Measurements from ENCODE around the gene ATP2B3.

The ATP2B3 gene

DNA sequence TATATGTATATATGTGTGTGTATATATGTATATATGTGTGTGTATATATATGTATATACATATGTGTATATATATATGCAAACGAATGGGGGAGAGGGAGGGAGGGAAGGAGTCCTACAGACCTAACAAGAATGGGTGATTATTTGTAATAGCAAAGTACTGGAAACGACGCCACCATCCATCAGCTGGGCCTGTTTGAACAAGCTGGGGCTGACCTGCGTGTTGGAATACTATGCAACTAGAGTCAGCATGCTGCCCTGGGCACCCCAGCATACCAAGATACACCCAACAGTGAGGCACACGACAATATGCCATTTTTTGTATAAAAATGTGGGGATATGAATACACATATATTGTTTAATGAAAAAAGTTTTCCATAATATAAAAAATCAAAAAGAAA is 103.1 kb downstream of the ATP2B3 start:
- DNase-seq (ENCODE audit: low spot score) = no peak

DNA sequence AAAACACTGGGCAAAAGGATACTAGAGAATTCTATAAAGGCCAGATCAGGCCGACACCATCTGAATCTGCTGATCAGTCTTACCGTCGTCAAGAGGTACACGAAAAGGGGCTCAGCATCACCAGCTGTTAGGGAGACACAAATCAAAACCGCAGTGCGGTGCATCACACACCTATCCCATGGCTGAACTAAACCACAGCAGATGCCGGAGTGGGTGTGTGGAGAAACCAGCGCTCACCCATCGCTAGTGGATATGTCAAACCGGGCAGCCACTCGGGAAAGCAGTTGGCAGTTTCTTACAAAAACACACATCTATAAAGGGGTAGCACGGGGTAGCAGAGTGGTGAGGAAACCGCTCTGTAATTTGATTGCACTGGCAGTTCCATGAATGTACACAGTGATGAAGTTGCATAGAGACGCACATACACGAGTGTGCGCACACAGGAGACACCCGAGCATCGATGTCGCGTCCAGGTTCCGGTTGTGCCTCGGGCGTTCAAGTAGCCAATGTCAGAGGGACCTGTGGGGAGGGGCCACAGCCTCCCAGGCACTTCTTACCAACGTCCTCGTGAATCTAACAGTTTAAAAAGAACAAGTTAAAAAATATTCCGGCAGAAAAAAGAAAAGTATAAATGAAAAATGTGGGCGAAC is 104.6 kb downstream of the ATP2B3 start:
- no peak for DNase-seq (ENCODE audit: low spot score)

- no peak for DNase-seq (ENCODE audit: low spot score)
Measured at GRCh38 chrX:153622661-153623309, 105.3 kb downstream of the ATP2B3 start.

DNA sequence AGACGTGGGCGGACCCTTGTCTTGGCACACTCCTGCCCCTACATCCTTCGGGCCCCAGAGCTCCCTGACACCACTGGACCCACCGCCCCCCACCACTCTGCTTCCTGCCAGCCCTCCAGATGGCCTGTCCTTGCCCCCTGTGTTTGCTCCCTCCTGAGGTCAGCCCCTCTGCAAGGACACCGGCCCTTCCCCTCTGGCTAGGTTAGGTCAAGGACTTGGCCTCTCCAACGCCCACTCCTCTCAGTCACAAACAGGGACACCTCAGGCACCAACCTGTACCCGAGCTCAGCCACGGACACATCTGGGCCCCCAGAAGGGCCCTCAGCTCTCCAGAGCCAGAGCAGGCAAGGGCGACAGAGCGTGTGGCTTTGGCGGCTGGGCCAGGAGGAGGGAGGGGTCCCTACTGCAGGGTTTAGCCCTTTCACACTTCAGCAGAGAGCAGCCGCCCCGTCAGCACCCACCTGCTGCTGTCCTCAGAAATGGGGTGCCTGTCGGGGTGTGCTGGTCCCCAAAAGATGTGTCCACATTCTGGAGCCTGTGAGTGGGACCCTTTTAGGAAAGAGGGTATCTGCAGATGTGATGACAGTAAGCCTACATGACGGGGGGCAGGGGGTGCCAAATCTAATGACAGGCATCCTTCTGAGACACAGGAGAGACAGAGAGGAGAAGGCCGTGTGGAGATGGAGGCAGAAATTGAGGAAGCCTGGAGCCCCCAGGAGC is 106.0 kb downstream of the ATP2B3 start:
- no peak for DNase-seq (ENCODE audit: low spot score)

GRCh38 chrX:153624196-153625091 is 107.0 kb downstream of the ATP2B3 start:
- DNase-seq (ENCODE audit: low spot score) = no peak

DNA sequence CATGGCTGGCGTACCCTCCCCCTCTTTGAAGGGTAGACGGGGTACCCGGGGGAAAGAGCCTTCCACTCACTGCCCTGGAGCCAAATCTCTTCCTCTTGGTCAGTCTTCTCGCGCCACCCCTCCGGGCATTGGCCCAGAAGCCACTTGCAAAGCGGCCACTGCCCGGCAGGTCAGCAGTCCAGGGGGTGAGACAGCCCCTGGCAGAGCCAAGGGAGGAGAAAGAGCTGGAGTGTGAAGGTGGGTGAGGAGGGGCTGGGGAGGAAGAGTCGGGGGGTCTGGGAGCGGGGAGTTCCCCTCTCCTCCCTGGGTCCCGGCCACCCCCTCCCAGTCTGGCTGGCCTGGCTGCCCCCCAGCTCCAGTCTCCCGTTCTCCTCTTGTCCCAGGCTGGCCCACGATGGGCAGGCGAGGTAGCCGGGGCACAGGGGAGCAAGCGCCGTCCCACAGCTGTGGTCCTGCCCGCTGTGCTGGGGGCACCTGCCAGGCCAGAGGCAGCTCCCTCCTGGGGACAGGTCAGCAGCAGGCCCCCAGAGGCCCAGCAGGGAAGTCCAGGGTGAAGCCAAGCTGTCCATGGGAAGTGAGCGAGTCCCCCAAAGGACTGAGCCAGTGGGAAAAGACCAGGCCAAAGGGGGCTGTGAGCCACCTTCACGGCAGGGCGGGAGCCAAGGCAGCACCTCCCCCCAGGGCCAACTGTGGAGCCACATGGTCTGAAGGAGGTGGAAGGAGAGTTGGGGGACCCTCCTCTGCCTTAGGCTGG is 108.0 kb downstream of the ATP2B3 start:
- DNase-seq (ENCODE audit: low spot score) = no peak

DNA sequence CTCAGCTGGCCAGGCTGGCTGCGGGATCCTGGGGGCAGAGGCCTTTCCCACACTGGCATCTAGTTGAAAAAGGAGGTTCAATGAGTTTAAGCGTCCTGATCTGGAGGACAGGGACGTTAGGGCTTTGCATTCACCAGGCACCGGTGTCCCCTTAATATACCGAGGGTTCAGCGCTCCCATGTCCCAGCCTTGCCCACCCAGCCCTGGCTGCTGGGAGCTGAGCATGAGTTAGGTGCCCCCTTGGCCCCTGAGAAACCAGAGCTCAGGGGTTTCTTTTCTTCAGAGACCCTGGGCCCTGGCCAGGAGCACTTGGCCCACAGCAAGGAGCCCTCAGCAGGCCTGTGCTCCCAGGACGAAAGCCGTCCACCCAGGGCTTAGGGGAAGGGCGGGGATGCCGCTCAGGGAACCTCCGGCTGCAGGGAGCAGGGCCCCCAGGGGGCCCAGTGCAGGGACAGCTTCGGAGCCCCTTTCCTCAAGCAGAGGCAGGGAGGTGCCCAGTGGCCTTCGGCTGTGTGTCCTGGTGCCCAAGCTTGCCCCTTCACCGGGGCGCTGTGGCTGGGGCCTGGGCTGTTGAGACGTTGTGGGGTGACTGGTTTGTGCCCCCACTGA is 108.7 kb downstream of the ATP2B3 start:
- DNase-seq (ENCODE audit: low spot score) = no peak

DNA sequence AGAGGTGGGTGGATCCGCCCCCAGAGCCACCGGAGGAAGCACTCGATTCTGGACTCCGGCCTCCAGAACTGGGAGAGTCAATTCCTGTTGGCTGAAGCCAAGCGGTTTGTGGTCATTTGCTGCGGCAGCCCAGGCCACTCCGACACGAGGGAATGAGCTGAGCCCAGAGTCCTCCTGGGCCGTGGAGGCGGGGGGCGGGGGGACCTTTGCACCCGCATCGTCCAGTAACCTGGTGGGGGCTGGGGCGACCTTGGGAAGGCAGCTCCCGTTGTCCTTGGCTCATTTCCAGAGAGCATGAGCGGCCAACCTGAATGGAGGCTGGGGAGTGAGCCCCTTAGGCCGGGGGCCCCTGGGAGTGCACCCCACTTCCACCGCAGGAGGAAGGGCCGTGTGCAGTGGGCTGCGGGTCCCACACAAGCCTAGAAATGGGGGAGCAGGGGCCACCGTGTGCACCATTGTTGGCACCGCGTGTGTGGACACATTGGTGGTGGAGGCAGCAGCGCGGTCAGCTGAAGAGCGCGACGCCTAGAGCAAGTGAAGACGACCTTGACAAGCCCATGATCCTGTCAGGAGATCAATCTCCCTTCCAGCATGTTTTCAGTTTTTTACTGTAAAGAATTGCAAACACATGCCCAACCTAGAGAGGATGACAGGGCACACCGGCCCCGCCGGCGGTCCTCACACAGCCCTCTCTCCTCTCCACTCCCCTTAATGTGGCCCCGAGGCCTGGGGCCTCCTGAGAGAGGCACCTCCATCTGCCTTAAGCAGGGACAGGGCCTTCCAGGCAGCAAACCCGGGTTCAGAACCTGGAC is 109.6 kb downstream of the ATP2B3 start:
- no peak for DNase-seq (ENCODE audit: low spot score)

GRCh38 chrX:153627675-153628111 is 110.3 kb downstream of the ATP2B3 start:
- no peak for DNase-seq (ENCODE audit: low spot score)

DNA sequence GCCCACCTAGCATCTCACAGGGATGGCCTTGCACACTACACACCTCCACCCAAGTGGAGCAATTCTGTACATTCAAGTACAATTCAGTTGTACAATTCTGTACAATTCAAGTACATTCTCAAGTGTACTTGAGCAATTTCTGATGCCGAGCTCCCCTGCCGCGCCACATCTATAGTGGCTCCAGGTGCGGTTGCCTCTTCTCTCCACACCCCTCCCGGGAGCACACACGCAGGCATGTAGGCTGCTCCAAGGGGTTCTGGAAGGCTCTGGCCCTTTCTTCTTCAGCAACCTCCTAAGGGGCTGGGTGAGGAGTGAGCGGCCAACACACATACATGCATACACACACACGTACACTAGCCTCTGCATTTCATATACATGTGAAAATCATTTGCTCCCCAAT is 110.7 kb downstream of the ATP2B3 start:
- DNase-seq (ENCODE audit: low spot score) = no peak

GRCh38 chrX:153628665-153629064 is 111.2 kb downstream of the ATP2B3 start:
- DNase-seq (ENCODE audit: low spot score) = no peak

- DNase-seq (ENCODE audit: low spot score) = no peak
Measured at GRCh38 chrX:153631346-153631745, 113.9 kb downstream of the ATP2B3 start.

DNA sequence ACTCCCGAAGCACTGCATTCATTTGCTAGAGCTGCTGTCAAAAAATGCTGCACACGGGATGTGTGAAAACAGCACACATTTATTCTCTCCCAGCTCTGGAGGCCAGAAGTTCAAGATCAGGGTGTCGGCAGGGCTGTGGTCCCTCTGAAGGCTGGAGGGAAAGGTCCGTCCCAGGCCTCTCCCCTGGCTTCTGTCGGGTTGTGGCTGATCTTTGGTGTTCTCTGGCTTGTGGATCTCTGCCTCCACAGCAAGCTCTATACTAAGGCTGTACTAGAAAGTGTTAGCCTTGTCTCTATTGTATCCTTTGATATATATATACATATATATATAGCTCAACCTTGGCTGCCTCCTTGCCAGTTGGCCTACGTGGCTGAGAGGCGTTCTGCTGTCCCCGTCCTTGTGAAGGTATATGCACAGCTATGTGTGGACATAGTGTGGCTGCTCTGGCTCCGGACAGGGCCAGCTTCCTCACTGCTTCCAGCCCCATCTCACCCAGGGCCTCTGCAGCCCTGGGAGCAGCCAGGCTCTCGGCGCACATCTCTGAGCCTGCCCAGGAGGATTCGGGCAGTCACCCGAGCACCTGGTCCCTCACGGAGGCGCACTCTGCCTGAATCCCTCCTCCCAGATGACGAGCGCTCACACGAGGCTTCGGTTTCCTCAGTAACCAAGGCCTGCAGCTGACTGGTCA is 114.6 kb downstream of the ATP2B3 start:
- no peak for DNase-seq (ENCODE audit: low spot score)
